WTC11 (cell line): ENCODE measurements around the gene P2RY11. TPM values are rescaled to one million over a fixed set of nuclear protein-coding genes. Genes with fewer than 3 reads are reported as not detected.

Experiments
- ATAC-seq: fragments of 200-7000 bp; cut with Tn5 transposase; 2 replicates; pipeline ENCODE4 v1.10.0; 2021; ENCODE audit warnings: mild to moderate bottlenecking, moderate library complexity
- CTCF ChIA-PET: fragments of 300-600 bp; sonication (Branson Sonifier 250); formaldehyde crosslinking; loops from one replicate; lab custom pipeline; 2021; ENCODE audit warnings: antibody characterized with exemption; lab: Charles Lee
- POLR2A ChIA-PET: fragments of 350-600 bp; sonication (Branson Sonifier 250); formaldehyde crosslinking; loops from one replicate; lab custom pipeline; 2021; ENCODE audit warnings: antibody characterized with exemption; lab: Charles Lee
- DNase-seq: peaks from one replicate; pipeline ENCODE4 v3.0.0; 2021; ENCODE audit warnings: low spot score
- H3K27ac Mint-ChIP-seq: 2 replicates; pipeline ENCODE4 v1.8.0; 2021; ENCODE audit warnings: mixed read lengths
- H3K27me3 Mint-ChIP-seq: 2 replicates; pipeline ENCODE4 v1.8.0; 2021; ENCODE audit warnings: low read depth, mild to moderate bottlenecking, moderate library complexity, mixed read lengths
- H3K36me3 Mint-ChIP-seq: 2 replicates; pipeline ENCODE4 v1.8.0; 2021; ENCODE audit warnings: mixed read lengths
- H3K4me1 Mint-ChIP-seq: 2 replicates; pipeline ENCODE4 v1.8.0; 2022; ENCODE audit warnings: mixed read lengths
- H3K4me3 Mint-ChIP-seq: 2 replicates; pipeline ENCODE4 v1.8.0; 2021; ENCODE audit warnings: mild to moderate bottlenecking, moderate library complexity, mixed read lengths
- H3K9me3 Mint-ChIP-seq: 2 replicates; pipeline ENCODE4 v1.8.0; 2021; ENCODE audit warnings: mixed read lengths
- E2F4 ChIP-seq: sonication (generic); formaldehyde crosslinking; IDR thresholded peaks from 2 replicates; pipeline ENCODE4 v1.8.1; 2022; ENCODE audit warnings: low read depth, mild to moderate bottlenecking, moderate library complexity, missing genetic modification reagents, borderline replicate concordance
- FOXP4 ChIP-seq: sonication (generic); formaldehyde crosslinking; IDR thresholded peaks from 2 replicates; pipeline ENCODE4 v1.8.0; 2022; ENCODE audit warnings: mild to moderate bottlenecking, missing genetic modification reagents
- GABPB1 ChIP-seq: sonication (generic); formaldehyde crosslinking; IDR thresholded peaks from 2 replicates; pipeline ENCODE4 v1.8.1; 2023; ENCODE audit warnings: mild to moderate bottlenecking, missing genetic modification reagents
- HMGXB4 ChIP-seq: sonication (generic); formaldehyde crosslinking; IDR thresholded peaks from 2 replicates; pipeline ENCODE4 v1.8.1; 2023; ENCODE audit warnings: mild to moderate bottlenecking, moderate library complexity, missing genetic modification reagents
- JAZF1 ChIP-seq: fragments of 250-450 bp; sonication (Bioruptor Pico); IDR thresholded peaks from 2 replicates; pipeline ENCODE4 v1.9.0; 2021; ENCODE audit warnings: moderate library complexity, mild to moderate bottlenecking, inconsistent platforms
- KAT7 ChIP-seq: sonication (generic); formaldehyde crosslinking; IDR thresholded peaks from 2 replicates; pipeline ENCODE4 v1.8.1; 2023; ENCODE audit warnings: missing genetic modification reagents, mild to moderate bottlenecking, borderline replicate concordance
- NFYB ChIP-seq: sonication (generic); formaldehyde crosslinking; conservative IDR thresholded peaks from 2 replicates; pipeline ENCODE4 v1.8.0; 2022; ENCODE audit warnings: low read depth, missing genetic modification reagents
- TEAD1 ChIP-seq: sonication (generic); formaldehyde crosslinking; IDR thresholded peaks from 2 replicates; pipeline ENCODE4 v1.8.0; 2022; ENCODE audit warnings: mild to moderate bottlenecking, missing genetic modification reagents
- TEAD4 ChIP-seq: sonication (generic); formaldehyde crosslinking; IDR thresholded peaks from 2 replicates; pipeline ENCODE4 v1.8.0; 2022; ENCODE audit warnings: mild to moderate bottlenecking, missing genetic modification reagents
- TP53 ChIP-seq: sonication (generic); formaldehyde crosslinking; IDR thresholded peaks from 2 replicates; pipeline ENCODE4 v1.8.1; 2023; ENCODE audit warnings: mild to moderate bottlenecking, missing genetic modification reagents
- ZNF219 ChIP-seq: sonication (generic); formaldehyde crosslinking; IDR thresholded peaks from 2 replicates; pipeline ENCODE4 v1.8.0; 2023; ENCODE audit warnings: missing genetic modification reagents, mild to moderate bottlenecking, borderline replicate concordance
- ZNF416 ChIP-seq: fragments of 250-450 bp; sonication (Bioruptor Pico); IDR thresholded peaks from 2 replicates; pipeline ENCODE4 v1.9.0; 2021; ENCODE audit warnings: mild to moderate bottlenecking, inconsistent platforms
- total RNA-seq: library from RNA; stranded (reverse); gene quantifications from 3 replicates; pipeline ENCODE4 v1.2.3, GENCODE V29; 2021
- TF ChIP-seq, protein P1 (sequence below): sonication (generic); formaldehyde crosslinking; IDR thresholded peaks from 2 replicates; pipeline ENCODE4 v1.8.1; 2023; ENCODE audit warnings: mild to moderate bottlenecking, missing genetic modification reagents
- TF ChIP-seq, protein P2 (sequence below): fragments of 250-450 bp; sonication (Bioruptor Pico); IDR thresholded peaks from 2 replicates; pipeline ENCODE4 v1.9.0; 2021; ENCODE audit warnings: mild to moderate bottlenecking
- TF ChIP-seq, protein P3 (sequence below): sonication (generic); formaldehyde crosslinking; IDR thresholded peaks from 2 replicates; pipeline ENCODE4 v1.8.0; 2022; ENCODE audit warnings: mild to moderate bottlenecking, missing genetic modification reagents
- TF ChIP-seq, protein P4 (sequence below): sonication (generic); formaldehyde crosslinking; IDR thresholded peaks from 2 replicates; pipeline ENCODE4 v1.8.0; 2023; ENCODE audit warnings: missing genetic modification reagents, mild to moderate bottlenecking, borderline replicate concordance
- TF ChIP-seq, protein P5 (sequence below): sonication (generic); formaldehyde crosslinking; IDR thresholded peaks from 2 replicates; pipeline ENCODE4 v1.8.0; 2022; ENCODE audit warnings: mild to moderate bottlenecking, missing genetic modification reagents

P2RY11 gene
- total RNA-seq, 1 experiment from 2014 or later = 21.0 TPM

GRCh38 chr19:10095622-10095947 is 15.9 kb upstream of the P2RY11 start:
- peaks cover 2% of the 10 kb centered on the region; the same call in 1 of the 2 replicates for H3K4me1 Mint-ChIP-seq
- POLR2A ChIA-PET = interaction anchor here (1.2 to 1.4 kb wide), 2 partner anchors 10 to 19 kb away, joined by 6 to 9 read pairs; partner anchors contain the start of gene PPAN
- no peak for TF ChIP-seq TEAD4 (CRISPR knock-in tag)
- TF ChIP-seq TP53 = no peak
- TF ChIP-seq FOXP4 (CRISPR knock-in tag) = no peak
- no peak for TF ChIP-seq TEAD1 (CRISPR knock-in tag)
- TF ChIP-seq ZNF416 (CRISPR knock-in tag) = no peak
- TF ChIP-seq JAZF1 (CRISPR knock-in tag) = no peak
- no peak for TF ChIP-seq E2F4 (CRISPR knock-in tag)
- TF ChIP-seq ZNF219 = no peak
- no peak for TF ChIP-seq HMGXB4
- TF ChIP-seq, protein P1, sequence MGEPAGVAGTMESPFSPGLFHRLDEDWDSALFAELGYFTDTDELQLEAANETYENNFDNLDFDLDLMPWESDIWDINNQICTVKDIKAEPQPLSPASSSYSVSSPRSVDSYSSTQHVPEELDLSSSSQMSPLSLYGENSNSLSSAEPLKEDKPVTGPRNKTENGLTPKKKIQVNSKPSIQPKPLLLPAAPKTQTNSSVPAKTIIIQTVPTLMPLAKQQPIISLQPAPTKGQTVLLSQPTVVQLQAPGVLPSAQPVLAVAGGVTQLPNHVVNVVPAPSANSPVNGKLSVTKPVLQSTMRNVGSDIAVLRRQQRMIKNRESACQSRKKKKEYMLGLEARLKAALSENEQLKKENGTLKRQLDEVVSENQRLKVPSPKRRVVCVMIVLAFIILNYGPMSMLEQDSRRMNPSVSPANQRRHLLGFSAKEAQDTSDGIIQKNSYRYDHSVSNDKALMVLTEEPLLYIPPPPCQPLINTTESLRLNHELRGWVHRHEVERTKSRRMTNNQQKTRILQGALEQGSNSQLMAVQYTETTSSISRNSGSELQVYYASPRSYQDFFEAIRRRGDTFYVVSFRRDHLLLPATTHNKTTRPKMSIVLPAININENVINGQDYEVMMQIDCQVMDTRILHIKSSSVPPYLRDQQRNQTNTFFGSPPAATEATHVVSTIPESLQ (CRISPR knock-in tag) = no peak
- TF ChIP-seq GABPB1 (CRISPR knock-in tag) = no peak
- TF ChIP-seq, protein P2, sequence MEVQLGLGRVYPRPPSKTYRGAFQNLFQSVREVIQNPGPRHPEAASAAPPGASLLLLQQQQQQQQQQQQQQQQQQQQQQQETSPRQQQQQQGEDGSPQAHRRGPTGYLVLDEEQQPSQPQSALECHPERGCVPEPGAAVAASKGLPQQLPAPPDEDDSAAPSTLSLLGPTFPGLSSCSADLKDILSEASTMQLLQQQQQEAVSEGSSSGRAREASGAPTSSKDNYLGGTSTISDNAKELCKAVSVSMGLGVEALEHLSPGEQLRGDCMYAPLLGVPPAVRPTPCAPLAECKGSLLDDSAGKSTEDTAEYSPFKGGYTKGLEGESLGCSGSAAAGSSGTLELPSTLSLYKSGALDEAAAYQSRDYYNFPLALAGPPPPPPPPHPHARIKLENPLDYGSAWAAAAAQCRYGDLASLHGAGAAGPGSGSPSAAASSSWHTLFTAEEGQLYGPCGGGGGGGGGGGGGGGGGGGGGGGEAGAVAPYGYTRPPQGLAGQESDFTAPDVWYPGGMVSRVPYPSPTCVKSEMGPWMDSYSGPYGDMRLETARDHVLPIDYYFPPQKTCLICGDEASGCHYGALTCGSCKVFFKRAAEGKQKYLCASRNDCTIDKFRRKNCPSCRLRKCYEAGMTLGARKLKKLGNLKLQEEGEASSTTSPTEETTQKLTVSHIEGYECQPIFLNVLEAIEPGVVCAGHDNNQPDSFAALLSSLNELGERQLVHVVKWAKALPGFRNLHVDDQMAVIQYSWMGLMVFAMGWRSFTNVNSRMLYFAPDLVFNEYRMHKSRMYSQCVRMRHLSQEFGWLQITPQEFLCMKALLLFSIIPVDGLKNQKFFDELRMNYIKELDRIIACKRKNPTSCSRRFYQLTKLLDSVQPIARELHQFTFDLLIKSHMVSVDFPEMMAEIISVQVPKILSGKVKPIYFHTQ (CRISPR knock-in tag) = no peak
- TF ChIP-seq NFYB = no peak
- TF ChIP-seq, protein P3, sequence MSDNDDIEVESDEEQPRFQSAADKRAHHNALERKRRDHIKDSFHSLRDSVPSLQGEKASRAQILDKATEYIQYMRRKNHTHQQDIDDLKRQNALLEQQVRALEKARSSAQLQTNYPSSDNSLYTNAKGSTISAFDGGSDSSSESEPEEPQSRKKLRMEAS (CRISPR knock-in tag) = no peak
- peaks cover 9% of the 10 kb centered on the region for H3K36me3 Mint-ChIP-seq
- H3K4me3 Mint-ChIP-seq = no peak overlapping the region
- DNase-seq = no peak
- H3K27ac Mint-ChIP-seq = no peak overlapping the region
- CTCF ChIA-PET = interaction anchor here (0.7 to 3.0 kb wide), 10 partner anchors 11 to 165 kb away, joined by 3 to 23 read pairs (median 9); partner anchors contain the start of gene PPAN
- peaks cover 62% of the 10 kb centered on the region for H3K27me3 Mint-ChIP-seq
- no peak for ATAC-seq
- H3K9me3 Mint-ChIP-seq = no peaks in the 10 kb centered on the region

GRCh38 chr19:10095948-10096614 is 15.4 kb upstream of the P2RY11 start:
- CTCF ChIA-PET = interaction anchor here (0.5 to 3.0 kb wide), 15 partner anchors 11 to 1597 kb away, joined by 3 to 23 read pairs (median 4); partner anchors contain the start of gene PPAN
- ATAC-seq (peak; percentile 87), DNase-seq (peak; percentile 87)
- POLR2A ChIA-PET = interaction anchor here (1.0 to 1.4 kb wide), 3 partner anchors 10 to 68 kb away, joined by 3 to 9 read pairs (median 6); partner anchors contain the start of gene PPAN
- H3K4me3 Mint-ChIP-seq = peak overlapping the region; percentile 42
- H3K4me1 Mint-ChIP-seq = peaks cover 2% of the 10 kb centered on the region; the same call in 1 of the 2 replicates
- no peaks in the 10 kb centered on the region for H3K9me3 Mint-ChIP-seq
- no peak overlapping the region for H3K27ac Mint-ChIP-seq
- peaks cover 9% of the 10 kb centered on the region for H3K36me3 Mint-ChIP-seq
- peaks cover 62% of the 10 kb centered on the region for H3K27me3 Mint-ChIP-seq
- no peak for TF ChIP-seq KAT7 (CRISPR knock-in tag)
- TF ChIP-seq, protein P4, sequence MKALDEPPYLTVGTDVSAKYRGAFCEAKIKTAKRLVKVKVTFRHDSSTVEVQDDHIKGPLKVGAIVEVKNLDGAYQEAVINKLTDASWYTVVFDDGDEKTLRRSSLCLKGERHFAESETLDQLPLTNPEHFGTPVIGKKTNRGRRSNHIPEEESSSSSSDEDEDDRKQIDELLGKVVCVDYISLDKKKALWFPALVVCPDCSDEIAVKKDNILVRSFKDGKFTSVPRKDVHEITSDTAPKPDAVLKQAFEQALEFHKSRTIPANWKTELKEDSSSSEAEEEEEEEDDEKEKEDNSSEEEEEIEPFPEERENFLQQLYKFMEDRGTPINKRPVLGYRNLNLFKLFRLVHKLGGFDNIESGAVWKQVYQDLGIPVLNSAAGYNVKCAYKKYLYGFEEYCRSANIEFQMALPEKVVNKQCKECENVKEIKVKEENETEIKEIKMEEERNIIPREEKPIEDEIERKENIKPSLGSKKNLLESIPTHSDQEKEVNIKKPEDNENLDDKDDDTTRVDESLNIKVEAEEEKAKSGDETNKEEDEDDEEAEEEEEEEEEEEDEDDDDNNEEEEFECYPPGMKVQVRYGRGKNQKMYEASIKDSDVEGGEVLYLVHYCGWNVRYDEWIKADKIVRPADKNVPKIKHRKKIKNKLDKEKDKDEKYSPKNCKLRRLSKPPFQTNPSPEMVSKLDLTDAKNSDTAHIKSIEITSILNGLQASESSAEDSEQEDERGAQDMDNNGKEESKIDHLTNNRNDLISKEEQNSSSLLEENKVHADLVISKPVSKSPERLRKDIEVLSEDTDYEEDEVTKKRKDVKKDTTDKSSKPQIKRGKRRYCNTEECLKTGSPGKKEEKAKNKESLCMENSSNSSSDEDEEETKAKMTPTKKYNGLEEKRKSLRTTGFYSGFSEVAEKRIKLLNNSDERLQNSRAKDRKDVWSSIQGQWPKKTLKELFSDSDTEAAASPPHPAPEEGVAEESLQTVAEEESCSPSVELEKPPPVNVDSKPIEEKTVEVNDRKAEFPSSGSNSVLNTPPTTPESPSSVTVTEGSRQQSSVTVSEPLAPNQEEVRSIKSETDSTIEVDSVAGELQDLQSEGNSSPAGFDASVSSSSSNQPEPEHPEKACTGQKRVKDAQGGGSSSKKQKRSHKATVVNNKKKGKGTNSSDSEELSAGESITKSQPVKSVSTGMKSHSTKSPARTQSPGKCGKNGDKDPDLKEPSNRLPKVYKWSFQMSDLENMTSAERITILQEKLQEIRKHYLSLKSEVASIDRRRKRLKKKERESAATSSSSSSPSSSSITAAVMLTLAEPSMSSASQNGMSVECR (CRISPR knock-in tag) = peak; percentile 24
- TF ChIP-seq, protein P3 (CRISPR knock-in tag) = peak; percentile 96
- TF ChIP-seq ZNF416 (CRISPR knock-in tag) = no peak
- TF ChIP-seq, protein P5, sequence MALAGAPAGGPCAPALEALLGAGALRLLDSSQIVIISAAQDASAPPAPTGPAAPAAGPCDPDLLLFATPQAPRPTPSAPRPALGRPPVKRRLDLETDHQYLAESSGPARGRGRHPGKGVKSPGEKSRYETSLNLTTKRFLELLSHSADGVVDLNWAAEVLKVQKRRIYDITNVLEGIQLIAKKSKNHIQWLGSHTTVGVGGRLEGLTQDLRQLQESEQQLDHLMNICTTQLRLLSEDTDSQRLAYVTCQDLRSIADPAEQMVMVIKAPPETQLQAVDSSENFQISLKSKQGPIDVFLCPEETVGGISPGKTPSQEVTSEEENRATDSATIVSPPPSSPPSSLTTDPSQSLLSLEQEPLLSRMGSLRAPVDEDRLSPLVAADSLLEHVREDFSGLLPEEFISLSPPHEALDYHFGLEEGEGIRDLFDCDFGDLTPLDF = no peak
